GM12878 (cell line): ENCODE measurements around the gene ISG20. TPM values are rescaled to one million over a fixed set of nuclear protein-coding genes. Genes with fewer than 3 reads are reported as not detected.

Experiments used
- ATAC-seq: fragments of 200-7000 bp; cut with Tn5 transposase; 3 replicates; pipeline ENCODE4 v1.9.1; 2020; ENCODE audit warnings: mild to moderate bottlenecking, moderate library complexity
- BruUV-seq: library from RNA; stranded (reverse); fragments of 400-500 nt; replicated peaks from 2 replicates; lab custom pipeline; 2021; lab: Mats Ljungman, UMichigan
- CTCF ChIA-PET: fragments of 300-600 bp; sonication (Branson Sonifier 250); formaldehyde crosslinking; extraction: SDS; loops from one replicate; lab custom pipeline; 2021; ENCODE audit warnings: inconsistent platforms; lab: Yijun Ruan, JAX
- POLR2A ChIA-PET: fragments of 350-600 bp; formaldehyde crosslinking; extraction: SDS; loops from one replicate; lab custom pipeline; 2021; ENCODE audit warnings: inconsistent platforms; lab: Charles Lee
- RAD21 ChIA-PET: fragments of 300-600 bp; sonication (Branson Sonifier 250); formaldehyde crosslinking; loops from one replicate; lab custom pipeline; 2023; ENCODE audit warnings: antibody characterized with exemption; ENCODE audit not compliant: unreplicated experiment; lab: Charles Lee
- SMC1A ChIA-PET: fragments of 300-600 bp; sonication (Branson Sonifier 250); formaldehyde crosslinking; loops from one replicate; lab custom pipeline; 2023; ENCODE audit not compliant: unreplicated experiment, uncharacterized antibody; lab: Charles Lee
- DNase-seq: peaks from one replicate; pipeline ENCODE4 v3.0.0-alpha.2; 2011; ENCODE audit warnings: low read depth, low spot score
- FAIRE-seq: peaks from 3 replicates; lab custom pipeline; 2011; peaks lifted over from hg19 to GRCh38; lab: Jason Lieb, UNC
- H2AFZ ChIP-seq: 2 replicates; pipeline ENCODE4 v1.6.0; 2011; ENCODE audit warnings: low read depth, low read length, control low read depth; ENCODE audit not compliant: control insufficient read depth
- H3K27ac ChIP-seq: 2 replicates; pipeline ENCODE4 v1.5.1; 2011; ENCODE audit warnings: control low read depth; ENCODE audit not compliant: control insufficient read depth, insufficient read depth
- H3K27me3 ChIP-seq, 2 experiments: replicated peaks in 1 of 2; 2 replicates each; pipeline versions ENCODE4 v1.6.0 to v1.6.1; 2011; ENCODE audit warnings: low read length in 1 of 2; ENCODE audit not compliant: control insufficient read depth in 2 of 2, insufficient read depth in 2 of 2
- H3K36me3 ChIP-seq, 2 experiments: 2 replicates each; pipeline ENCODE4 v1.5.1; 2011; ENCODE audit warnings: low read length in 1 of 2; ENCODE audit not compliant: control insufficient read depth in 2 of 2, insufficient read depth in 2 of 2
- H3K4me1 ChIP-seq: 2 replicates; pipeline ENCODE4 v1.6.1; 2011; ENCODE audit warnings: mild to moderate bottlenecking, low read length, moderate library complexity, mixed read lengths; ENCODE audit not compliant: control insufficient read depth, insufficient read depth
- H3K4me2 ChIP-seq: 2 replicates; pipeline ENCODE4 v1.6.0; 2011; ENCODE audit warnings: control low read depth; ENCODE audit not compliant: control insufficient read depth, insufficient read depth
- H3K4me3 ChIP-seq: fragments of 200-600 bp; sonication (generic); 2 replicates; pipeline ENCODE4 v1.5.1; 2016
- H3K79me2 ChIP-seq: 2 replicates; pipeline ENCODE4 v1.6.0; 2011; ENCODE audit warnings: low read length; ENCODE audit not compliant: control insufficient read depth, insufficient read depth
- H3K9ac ChIP-seq: 2 replicates; pipeline ENCODE4 v1.8.0; 2011; ENCODE audit warnings: low read length, control low read depth, mixed read lengths; ENCODE audit not compliant: control insufficient read depth, insufficient read depth
- H3K9me3 ChIP-seq: replicated peaks from 3 replicates; pipeline ENCODE4 v1.5.1; 2011; ENCODE audit warnings: mild to moderate bottlenecking, low read length; ENCODE audit not compliant: control insufficient read depth, insufficient read depth
- H4K20me1 ChIP-seq: 2 replicates; pipeline ENCODE4 v1.6.0; 2011; ENCODE audit not compliant: control insufficient read depth, insufficient read depth
- BCL3 ChIP-seq: IDR thresholded peaks from 2 replicates; pipeline ENCODE4 v1.6.1; 2011; ENCODE audit warnings: borderline replicate concordance, low read depth, mild to moderate bottlenecking, moderate library complexity, low read length; ENCODE audit not compliant: insufficient read depth, poor library complexity, severe bottlenecking
- BCLAF1 ChIP-seq: fragments of 450-650 bp; IDR thresholded peaks from 2 replicates; pipeline ENCODE4 v1.6.1; 2017; ENCODE audit warnings: antibody characterized with exemption, mild to moderate bottlenecking, moderate library complexity
- ELK1 ChIP-seq: IDR thresholded peaks from 2 replicates; pipeline ENCODE4 v1.6.1; 2012; ENCODE audit warnings: low read depth, low read length, improper control_type of control experiment
- IRF4 ChIP-seq: IDR thresholded peaks from 2 replicates; pipeline ENCODE4 v1.6.1; 2011; ENCODE audit warnings: low read depth, low read length
- JUND ChIP-seq: IDR thresholded peaks from 2 replicates; pipeline ENCODE4 v1.6.1; 2012; ENCODE audit warnings: low read depth, mild to moderate bottlenecking, low read length, improper control_type of control experiment, moderate library complexity
- LARP7 ChIP-seq: fragments of 450-650 bp; IDR thresholded peaks from 2 replicates; pipeline ENCODE4 v1.6.1; 2017; ENCODE audit warnings: mild to moderate bottlenecking
- PBX3 ChIP-seq: IDR thresholded peaks from 2 replicates; pipeline ENCODE4 v1.6.1; 2011; ENCODE audit warnings: mild to moderate bottlenecking, low read depth, low read length, moderate library complexity; ENCODE audit not compliant: insufficient replicate concordance
- PML ChIP-seq: IDR thresholded peaks from 2 replicates; pipeline ENCODE4 v1.6.1; 2012; ENCODE audit warnings: low read length, inconsistent platforms
- SIN3A ChIP-seq: IDR thresholded peaks from 2 replicates; pipeline ENCODE4 v1.6.1; 2012; ENCODE audit warnings: low read depth, low read length, improper control_type of control experiment
- SUZ12 ChIP-seq: fragments of 200-600 bp; sonication (generic); IDR thresholded peaks from one replicate; pipeline ENCODE4 v1.6.1; 2018; ENCODE audit warnings: antibody characterized with exemption, mild to moderate bottlenecking; ENCODE audit not compliant: unreplicated experiment
- TAF1 ChIP-seq: IDR thresholded peaks from 2 replicates; pipeline ENCODE4 v1.6.1; 2011; ENCODE audit warnings: mild to moderate bottlenecking, low read depth, low read length, borderline replicate concordance
- TARDBP ChIP-seq: IDR thresholded peaks from 2 replicates; pipeline ENCODE4 v1.6.1; 2016; ENCODE audit warnings: borderline replicate concordance
- TCF7 ChIP-seq: IDR thresholded peaks from 2 replicates; pipeline ENCODE4 v1.6.1; 2014; ENCODE audit warnings: antibody characterized with exemption, borderline replicate concordance
- YY1 ChIP-seq: IDR thresholded peaks from 2 replicates; pipeline ENCODE4 v1.6.1; 2011; ENCODE audit warnings: low read depth, mild to moderate bottlenecking, low read length
- WGBS: methylation state at CpG from one replicate; pipeline ENCODE4 v1.1.6; 2016; ENCODE audit warnings: low lambda C conversion rate; ENCODE audit not compliant: insufficient replicate concordance, insufficient coverage; ENCODE audit errors: missing lambda C conversion rate; 5-methylcytosine and 5-hydroxymethylcytosine counted together
- in situ Hi-C: fragments of 300-500 bp; cut with MboI; formaldehyde crosslinking; loops from 9 replicates; pipeline ENCODE4 v1.14.3; 2018; ENCODE audit warnings: mixed read lengths
- intact Hi-C: fragments of 100-400 bp; cut with micrococcal nuclease; formaldehyde crosslinking; loops from one replicate; pipeline ENCODE4 v1.14.2; 2022; ENCODE audit not compliant: unreplicated experiment
- polyA plus RNA-seq, 11 experiments: library from polyadenylated mRNA; depleted of rRNA in 4 of 11; unstranded in 6 of 11; stranded (reverse) in 5 of 11; fragments of >200 nt; fragmentation: Nextera tagmentation in 4 of 11; fragmentation: Illumina TruSeq in 1 of 11; extraction: Ambion mirVana in 4 of 11; extraction: Trizol in 1 of 11; gene quantifications; 1 replicate in 1 of 11; 2 replicates in 10 of 11; pipeline versions ENCODE4 v1.2.1 to v1.2.3, GENCODE V29; 2011 to 2016; ENCODE audit warnings: inconsistent platforms in 2 of 11, missing spikeins in 2 of 11, low read depth in 1 of 11
- total RNA-seq, 4 experiments: library from RNA; depleted of rRNA in 3 of 4; stranded (reverse); fragments of >200 nt in 3 of 4; fragmentation: Illumina TruSeq in 1 of 4; extraction: Trizol in 1 of 4; gene quantifications; 2 replicates each; pipeline versions ENCODE4 v1.2.1 to v1.2.3, GENCODE V29; 2013 to 2021

ISG20 gene
- total and polyA plus RNA-seq, 10 of the 15 experiments (the other 5 are each of a cell fraction or from before 2014, with no cell fraction given) = 23.4 to 210 (median 85.9) TPM

- TF ChIP-seq TAF1 (no peak), TARDBP (no peak), PBX3 (no peak), BCL3 (no peak), ELK1 (no peak), SIN3A (no peak), LARP7 (no peak), SUZ12 (no peak), BCLAF1 (no peak), JUND (no peak), TCF7 (no peak), IRF4 (no peak), YY1 (no peak), PML (no peak)
- BruUV-seq = no TSS peak
- no peaks in the 10 kb centered on the region for H3K36me3 ChIP-seq
- DNase-seq (no peak), ATAC-seq (no peak), FAIRE-seq (no peak)
- no peaks in the 10 kb centered on the region for H3K27me3 ChIP-seq
- H3K79me2 ChIP-seq = no peaks in the 10 kb centered on the region
- CTCF ChIA-PET = interaction anchor here (0.7 to 3.3 kb wide), 8 partner anchors 28 to 196 kb away, joined by 3 to 79 read pairs (median 6); partner anchors contain the start of genes MRPL46 and MRPS11
- H4K20me1 ChIP-seq = no peaks in the 10 kb centered on the region
- intact Hi-C loops = no loop called here
- no peak overlapping the region for H3K4me2 ChIP-seq
- H3K9me3 ChIP-seq = no peaks in the 10 kb centered on the region
- SMC1A ChIA-PET = interaction anchor here (1.5 to 3.4 kb wide), 3 partner anchors 25 to 41 kb away, joined by 5 to 34 read pairs (median 11); partner anchors contain the start of gene ISG20
- H3K27ac ChIP-seq = no peak overlapping the region
- H3K4me3 ChIP-seq = no peak overlapping the region
- RAD21 ChIA-PET = interaction anchor here (1.4 to 4.1 kb wide), 3 partner anchors 18 to 38 kb away, joined by 6 to 38 read pairs (median 12); partner anchors contain the start of gene ISG20
- no peak overlapping the region for H2AFZ ChIP-seq
- POLR2A ChIA-PET = interaction anchor here (0.7 to 1.7 kb wide), 2 partner anchors 39 to 119 kb away, joined by 4 read pairs; no protein-coding TSS in a partner anchor
- 89% methylated on average over 6 of the region's 6 CpGs for WGBS
- no peaks in the 10 kb centered on the region for H3K4me1 ChIP-seq
- in situ Hi-C loops = no loop called here
- H3K9ac ChIP-seq = no peak overlapping the region
Measured at GRCh38 chr15:88663141-88663621, 24.4 kb downstream of the ISG20 start.
